ENCODE results near the gene GDA. TPM values are rescaled to one million over a fixed set of nuclear protein-coding genes. Genes with fewer than 3 reads are reported as not detected.

Gene GDA
- total and polyA plus RNA-seq, 4 donors = 0.37 to 24.4 (median 19.5) TPM

DNA sequence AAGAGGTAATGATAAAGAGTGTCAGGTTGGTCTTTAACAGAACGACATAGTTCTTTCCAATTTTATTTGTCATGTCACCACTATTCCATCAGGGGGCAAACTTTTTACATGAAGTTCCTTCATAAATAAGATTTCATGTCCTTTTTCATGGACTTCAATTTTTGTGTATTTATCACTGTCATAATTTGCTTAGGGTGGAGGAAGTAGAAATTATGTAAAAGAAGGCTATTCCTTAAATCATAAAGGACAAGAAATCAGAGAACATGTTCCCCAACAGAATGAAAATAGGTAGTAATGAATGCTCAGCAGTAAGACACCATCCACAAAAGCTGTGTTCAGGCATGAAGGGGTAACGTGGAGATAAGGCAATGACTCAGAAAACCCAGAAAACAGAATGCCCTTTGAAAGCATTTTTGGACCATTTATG lies 143.0 kb downstream of the GDA start:
- DNase-seq (ENCODE audit: low spot score) = no peak
- Histone ChIP-seq H3K36me3 (ENCODE audit: control insufficient read depth in 4 of 4, insufficient read depth in 3 of 4, low read depth in 1 of 4, low read length in 3 of 4) (no peaks in the 10 kb centered on the region), H3K27ac (ENCODE audit: low read depth in 1 of 2, low read length in 2 of 2) (no peak overlapping the region), H3K9me3 (ENCODE audit: control insufficient read depth in 4 of 4, low read length in 3 of 4) (no peaks in the 10 kb centered on the region), H3K4me3 (ENCODE audit: low read depth in 1 of 3, low read length in 3 of 3) (no peak overlapping the region), H3K27me3 (ENCODE audit: control insufficient read depth in 4 of 4, insufficient read depth in 4 of 4, low read length in 3 of 4) (no peaks in the 10 kb centered on the region), H3K4me1 (ENCODE audit: control insufficient read depth in 4 of 4, insufficient read depth in 4 of 4, low read length in 3 of 4) (peaks cover 2 to 28% (median 20%) of the 10 kb centered on the region in 4 donors), H3K9ac (ENCODE audit: low read depth in 1 of 2, low read length in 2 of 2) (no peak overlapping the region)
- TF ChIP-seq JUND (IDR thresholded peaks at IDR 0.05) = peak in 1 of 2 donors; percentile 18
- TF ChIP-seq NR2F2 (IDR thresholded peaks at IDR 0.05) = no peak
- no peak for TF ChIP-seq FOXA1 (IDR thresholded peaks at IDR 0.05)
- TF ChIP-seq, protein P1, sequence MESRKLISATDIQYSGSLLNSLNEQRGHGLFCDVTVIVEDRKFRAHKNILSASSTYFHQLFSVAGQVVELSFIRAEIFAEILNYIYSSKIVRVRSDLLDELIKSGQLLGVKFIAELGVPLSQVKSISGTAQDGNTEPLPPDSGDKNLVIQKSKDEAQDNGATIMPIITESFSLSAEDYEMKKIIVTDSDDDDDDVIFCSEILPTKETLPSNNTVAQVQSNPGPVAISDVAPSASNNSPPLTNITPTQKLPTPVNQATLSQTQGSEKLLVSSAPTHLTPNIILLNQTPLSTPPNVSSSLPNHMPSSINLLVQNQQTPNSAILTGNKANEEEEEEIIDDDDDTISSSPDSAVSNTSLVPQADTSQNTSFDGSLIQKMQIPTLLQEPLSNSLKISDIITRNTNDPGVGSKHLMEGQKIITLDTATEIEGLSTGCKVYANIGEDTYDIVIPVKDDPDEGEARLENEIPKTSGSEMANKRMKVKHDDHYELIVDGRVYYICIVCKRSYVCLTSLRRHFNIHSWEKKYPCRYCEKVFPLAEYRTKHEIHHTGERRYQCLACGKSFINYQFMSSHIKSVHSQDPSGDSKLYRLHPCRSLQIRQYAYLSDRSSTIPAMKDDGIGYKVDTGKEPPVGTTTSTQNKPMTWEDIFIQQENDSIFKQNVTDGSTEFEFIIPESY (IDR thresholded peaks at IDR 0.05) = no peak
- TF ChIP-seq HNF4A (conservative IDR thresholded peaks at IDR 0.05) = no peak
- TF ChIP-seq HNF4G (IDR thresholded peaks at IDR 0.05) = no peak
- no peak for TF ChIP-seq SP1 (IDR thresholded peaks at IDR 0.05)
- TF ChIP-seq RAD21 (IDR thresholded peaks at IDR 0.05) = peak; percentile 83 to 85
- TF ChIP-seq GABPA (IDR thresholded peaks at IDR 0.05 in 1 of 2, conservative IDR thresholded peaks at IDR 0.05 in 1 of 2) = no peak
- TF ChIP-seq TAF1 (conservative IDR thresholded peaks at IDR 0.05) = no peak
- no peak for TF ChIP-seq YY1 (IDR thresholded peaks at IDR 0.05)
- TF ChIP-seq, protein P2, sequence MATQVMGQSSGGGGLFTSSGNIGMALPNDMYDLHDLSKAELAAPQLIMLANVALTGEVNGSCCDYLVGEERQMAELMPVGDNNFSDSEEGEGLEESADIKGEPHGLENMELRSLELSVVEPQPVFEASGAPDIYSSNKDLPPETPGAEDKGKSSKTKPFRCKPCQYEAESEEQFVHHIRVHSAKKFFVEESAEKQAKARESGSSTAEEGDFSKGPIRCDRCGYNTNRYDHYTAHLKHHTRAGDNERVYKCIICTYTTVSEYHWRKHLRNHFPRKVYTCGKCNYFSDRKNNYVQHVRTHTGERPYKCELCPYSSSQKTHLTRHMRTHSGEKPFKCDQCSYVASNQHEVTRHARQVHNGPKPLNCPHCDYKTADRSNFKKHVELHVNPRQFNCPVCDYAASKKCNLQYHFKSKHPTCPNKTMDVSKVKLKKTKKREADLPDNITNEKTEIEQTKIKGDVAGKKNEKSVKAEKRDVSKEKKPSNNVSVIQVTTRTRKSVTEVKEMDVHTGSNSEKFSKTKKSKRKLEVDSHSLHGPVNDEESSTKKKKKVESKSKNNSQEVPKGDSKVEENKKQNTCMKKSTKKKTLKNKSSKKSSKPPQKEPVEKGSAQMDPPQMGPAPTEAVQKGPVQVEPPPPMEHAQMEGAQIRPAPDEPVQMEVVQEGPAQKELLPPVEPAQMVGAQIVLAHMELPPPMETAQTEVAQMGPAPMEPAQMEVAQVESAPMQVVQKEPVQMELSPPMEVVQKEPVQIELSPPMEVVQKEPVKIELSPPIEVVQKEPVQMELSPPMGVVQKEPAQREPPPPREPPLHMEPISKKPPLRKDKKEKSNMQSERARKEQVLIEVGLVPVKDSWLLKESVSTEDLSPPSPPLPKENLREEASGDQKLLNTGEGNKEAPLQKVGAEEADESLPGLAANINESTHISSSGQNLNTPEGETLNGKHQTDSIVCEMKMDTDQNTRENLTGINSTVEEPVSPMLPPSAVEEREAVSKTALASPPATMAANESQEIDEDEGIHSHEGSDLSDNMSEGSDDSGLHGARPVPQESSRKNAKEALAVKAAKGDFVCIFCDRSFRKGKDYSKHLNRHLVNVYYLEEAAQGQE (IDR thresholded peaks at IDR 0.05) = no peak
- TF ChIP-seq FOXA2 (IDR thresholded peaks at IDR 0.05) = no peak
- TF ChIP-seq, protein P3, sequence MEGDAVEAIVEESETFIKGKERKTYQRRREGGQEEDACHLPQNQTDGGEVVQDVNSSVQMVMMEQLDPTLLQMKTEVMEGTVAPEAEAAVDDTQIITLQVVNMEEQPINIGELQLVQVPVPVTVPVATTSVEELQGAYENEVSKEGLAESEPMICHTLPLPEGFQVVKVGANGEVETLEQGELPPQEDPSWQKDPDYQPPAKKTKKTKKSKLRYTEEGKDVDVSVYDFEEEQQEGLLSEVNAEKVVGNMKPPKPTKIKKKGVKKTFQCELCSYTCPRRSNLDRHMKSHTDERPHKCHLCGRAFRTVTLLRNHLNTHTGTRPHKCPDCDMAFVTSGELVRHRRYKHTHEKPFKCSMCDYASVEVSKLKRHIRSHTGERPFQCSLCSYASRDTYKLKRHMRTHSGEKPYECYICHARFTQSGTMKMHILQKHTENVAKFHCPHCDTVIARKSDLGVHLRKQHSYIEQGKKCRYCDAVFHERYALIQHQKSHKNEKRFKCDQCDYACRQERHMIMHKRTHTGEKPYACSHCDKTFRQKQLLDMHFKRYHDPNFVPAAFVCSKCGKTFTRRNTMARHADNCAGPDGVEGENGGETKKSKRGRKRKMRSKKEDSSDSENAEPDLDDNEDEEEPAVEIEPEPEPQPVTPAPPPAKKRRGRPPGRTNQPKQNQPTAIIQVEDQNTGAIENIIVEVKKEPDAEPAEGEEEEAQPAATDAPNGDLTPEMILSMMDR (IDR thresholded peaks at IDR 0.05; ENCODE audit: low read depth, low read length, missing input control) = peak; percentile 58
- no peak for TF ChIP-seq EGR1 (IDR thresholded peaks at IDR 0.05; ENCODE audit: low read depth in 2 of 2)
- no peak for TF ChIP-seq RXRA (IDR thresholded peaks at IDR 0.05)
- TF ChIP-seq, protein P4, sequence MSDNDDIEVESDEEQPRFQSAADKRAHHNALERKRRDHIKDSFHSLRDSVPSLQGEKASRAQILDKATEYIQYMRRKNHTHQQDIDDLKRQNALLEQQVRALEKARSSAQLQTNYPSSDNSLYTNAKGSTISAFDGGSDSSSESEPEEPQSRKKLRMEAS (IDR thresholded peaks at IDR 0.05) = no peak
- TF ChIP-seq, protein P5, sequence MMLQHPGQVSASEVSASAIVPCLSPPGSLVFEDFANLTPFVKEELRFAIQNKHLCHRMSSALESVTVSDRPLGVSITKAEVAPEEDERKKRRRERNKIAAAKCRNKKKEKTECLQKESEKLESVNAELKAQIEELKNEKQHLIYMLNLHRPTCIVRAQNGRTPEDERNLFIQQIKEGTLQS (IDR thresholded peaks at IDR 0.05) = no peak
- WGBS = 18% methylated on average over 2 of the region's 2 CpGs
